Measurements from ENCODE around the gene DPYD. TPM values are rescaled to one million over a fixed set of nuclear protein-coding genes. Genes with fewer than 3 reads are reported as not detected.

The DPYD gene
- total RNA-seq, 2 donors from 2014 or later = 9.2 to 17.5 TPM

DNA sequence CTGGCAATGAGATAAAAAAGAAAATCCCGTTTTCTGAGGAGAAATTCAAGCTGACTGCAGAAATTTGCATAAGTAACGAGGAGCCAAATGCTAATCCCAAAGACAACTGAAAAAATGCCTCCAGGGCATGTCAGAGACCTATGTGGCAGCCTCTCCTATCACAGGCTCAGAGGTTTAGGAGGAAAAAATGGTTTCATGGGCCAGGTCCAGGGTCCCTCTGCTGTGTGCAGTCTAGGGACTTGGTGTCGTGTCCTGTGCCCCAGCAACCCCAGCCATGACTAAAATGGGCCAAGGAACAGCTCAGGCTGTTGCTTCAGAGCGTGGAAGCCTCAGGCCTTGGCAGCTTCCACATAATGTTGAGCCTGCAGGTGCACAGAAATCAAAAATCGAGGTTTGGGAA, 456.5 kb downstream of the DPYD start:
- H3K27me3 ChIP-seq (ENCODE audit: control insufficient read depth, insufficient read depth, low read length, poor library complexity, severe bottlenecking) = no peaks in the 10 kb centered on the region
- H3K36me3 ChIP-seq (ENCODE audit: control insufficient read depth, insufficient read depth, low read length) = no peaks in the 10 kb centered on the region
- no peak overlapping the region for H3K4me3 ChIP-seq (ENCODE audit: low read length)
- H3K4me1 ChIP-seq (ENCODE audit: control insufficient read depth, insufficient read depth, low read length) = no peaks in the 10 kb centered on the region
- Mint-ChIP-seq H3K4me1 (peaks cover 6% of the 10 kb centered on the region), H3K27me3 (ENCODE audit: insufficient read depth) (no peaks in the 10 kb centered on the region), H3K27ac (no peak overlapping the region), H3K36me3 (ENCODE audit: low read depth) (peaks cover 11% of the 10 kb centered on the region), H3K9me3 (peaks cover 32% of the 10 kb centered on the region), H3K4me3 (no peak overlapping the region)
- H3K27ac ChIP-seq (ENCODE audit: low read depth, low read length) = no peak overlapping the region
- no peak overlapping the region for H3K9ac ChIP-seq (ENCODE audit: extremely low read depth, low read length, poor library complexity, severe bottlenecking)
- no peak for TF ChIP-seq CTCF (conservative IDR thresholded peaks at IDR 0.05)
- no peak for DNase-seq
- H3K9me3 ChIP-seq (ENCODE audit: control insufficient read depth, low read length) = peaks cover 20% of the 10 kb centered on the region
- WGBS, 2 experiments (ENCODE audit: insufficient coverage in 1 of 2, insufficient read length in 1 of 2) = 92 to 93% methylated on average over 3 to 5 of the region's 5 CpGs

DNA sequence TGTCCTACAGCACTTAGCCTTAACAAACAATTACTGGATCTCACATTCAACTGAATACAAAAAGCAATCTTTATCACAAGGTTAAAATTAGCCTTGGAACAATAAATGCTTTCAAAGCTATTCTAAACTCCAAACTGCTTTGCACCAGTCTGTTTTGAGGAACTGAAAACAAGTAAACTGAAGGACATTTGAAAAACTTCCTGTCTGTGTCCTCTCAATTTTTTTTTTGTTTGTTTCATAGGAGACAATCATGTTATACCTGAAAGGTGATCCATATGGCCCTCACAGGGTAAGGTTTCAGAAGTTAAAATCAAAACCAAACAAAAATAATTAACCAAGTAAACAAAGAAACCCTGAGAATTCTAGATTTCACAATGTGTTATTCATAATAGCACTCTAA, 459.1 kb downstream of the DPYD start:
- Histone ChIP-seq H3K27ac (ENCODE audit: low read depth, low read length) (no peak overlapping the region), H3K27me3 (ENCODE audit: control insufficient read depth, insufficient read depth, low read length, poor library complexity, severe bottlenecking) (no peaks in the 10 kb centered on the region), H3K9ac (ENCODE audit: extremely low read depth, low read length, poor library complexity, severe bottlenecking) (no peak overlapping the region), H3K4me1 (ENCODE audit: control insufficient read depth, insufficient read depth, low read length) (no peaks in the 10 kb centered on the region), H3K36me3 (ENCODE audit: control insufficient read depth, insufficient read depth, low read length) (no peaks in the 10 kb centered on the region), H3K9me3 (ENCODE audit: control insufficient read depth, low read length) (peaks cover 20% of the 10 kb centered on the region), H3K4me3 (ENCODE audit: low read length) (no peak overlapping the region)
- Mint-ChIP-seq H3K9me3 (peaks cover 32% of the 10 kb centered on the region), H3K36me3 (ENCODE audit: low read depth) (peaks cover 11% of the 10 kb centered on the region), H3K27me3 (ENCODE audit: insufficient read depth) (no peaks in the 10 kb centered on the region), H3K4me1 (peaks cover 1% of the 10 kb centered on the region), H3K27ac (no peak overlapping the region), H3K4me3 (no peak overlapping the region)
- no peak for DNase-seq
- no peak for TF ChIP-seq CTCF (conservative IDR thresholded peaks at IDR 0.05)

GRCh38 chr1:97457446-97458089, 463.3 kb downstream of the DPYD start:
- Histone ChIP-seq H3K36me3 (ENCODE audit: control insufficient read depth, insufficient read depth, low read length) (no peaks in the 10 kb centered on the region), H3K27ac (ENCODE audit: low read depth, low read length) (no peak overlapping the region), H3K4me3 (ENCODE audit: low read length) (no peak overlapping the region), H3K4me1 (ENCODE audit: control insufficient read depth, insufficient read depth, low read length) (peaks cover 3% of the 10 kb centered on the region), H3K9me3 (ENCODE audit: control insufficient read depth, low read length) (no peaks in the 10 kb centered on the region), H3K27me3 (ENCODE audit: control insufficient read depth, insufficient read depth, low read length, poor library complexity, severe bottlenecking) (no peaks in the 10 kb centered on the region), H3K9ac (ENCODE audit: extremely low read depth, low read length, poor library complexity, severe bottlenecking) (no peak overlapping the region)
- TF ChIP-seq CTCF (conservative IDR thresholded peaks at IDR 0.05) = no peak
- peaks cover 6% of the 10 kb centered on the region for H3K4me1 Mint-ChIP-seq
- 94% methylated on average over 2 to 7 of the region's 7 CpGs for WGBS, 2 experiments (ENCODE audit: insufficient coverage in 1 of 2, insufficient read length in 1 of 2)
- H3K27ac Mint-ChIP-seq = no peak overlapping the region
- H3K9me3 Mint-ChIP-seq = no peaks in the 10 kb centered on the region
- no peak for DNase-seq
- no peaks in the 10 kb centered on the region for H3K27me3 Mint-ChIP-seq (ENCODE audit: insufficient read depth)
- no peak overlapping the region for H3K4me3 Mint-ChIP-seq
- H3K36me3 Mint-ChIP-seq (ENCODE audit: low read depth) = no peaks in the 10 kb centered on the region

All from endodermal cell (in vitro differentiated cells).